GM12878 (cell line): ENCODE results near the gene FICD. TPM values are rescaled to one million over a fixed set of nuclear protein-coding genes. Genes with fewer than 3 reads are reported as not detected.
A peak's percentile ranks its signal among the peaks of the same experiment; 100 is the strongest.

ENCODE experiments used
- ASH2L ChIP-seq: fragments of 300-600, 200-600 bp; sonication (generic); IDR thresholded peaks from 2 replicates; pipeline ENCODE4 v1.6.1; 2017; ENCODE audit warnings: low read depth, mild to moderate bottlenecking, borderline replicate concordance
- ATF2 ChIP-seq: IDR thresholded peaks from 2 replicates; pipeline ENCODE4 v1.6.1; 2012; ENCODE audit warnings: low read length, inconsistent platforms
- CHD4 ChIP-seq: fragments of 200-600 bp; sonication (generic); IDR thresholded peaks from 2 replicates; pipeline ENCODE4 v1.6.1; 2016; ENCODE audit warnings: mild to moderate bottlenecking
- FOS ChIP-seq: IDR thresholded peaks from 3 replicates; pipeline ENCODE4 v1.6.1; 2011; ENCODE audit warnings: borderline replicate concordance; ENCODE audit not compliant: insufficient read length; ENCODE audit errors: extremely low read depth
- GABPA ChIP-seq: IDR thresholded peaks from 2 replicates; pipeline ENCODE4 v1.6.1; 2014; ENCODE audit warnings: antibody characterized with exemption, low read depth, mild to moderate bottlenecking, inconsistent platforms
- HDGF ChIP-seq: fragments of 450-650 bp; IDR thresholded peaks from 2 replicates; pipeline ENCODE4 v1.6.1; 2016; ENCODE audit warnings: antibody characterized with exemption
- HSF1 ChIP-seq: fragments of 150-350 bp; IDR thresholded peaks from 2 replicates; pipeline ENCODE4 v1.6.1; 2014; ENCODE audit warnings: mild to moderate bottlenecking, low read depth, low read length
- MTA3 ChIP-seq: IDR thresholded peaks from 2 replicates; pipeline ENCODE4 v1.6.1; 2012; ENCODE audit warnings: low read length, inconsistent platforms, borderline replicate concordance
- MYB ChIP-seq: fragments of 150-350 bp; IDR thresholded peaks from 2 replicates; pipeline ENCODE4 v1.6.1; 2014; ENCODE audit warnings: mild to moderate bottlenecking, low read depth, low read length, borderline replicate concordance
- NBN ChIP-seq: fragments of 450-650 bp; IDR thresholded peaks from 2 replicates; pipeline ENCODE4 v1.6.1; 2016
- PKNOX1 ChIP-seq: fragments of 450-650 bp; IDR thresholded peaks from 2 replicates; pipeline ENCODE4 v1.6.1; 2016; ENCODE audit warnings: mild to moderate bottlenecking
- RAD21 ChIP-seq: IDR thresholded peaks from 2 replicates; pipeline ENCODE4 v1.6.1; 2011; ENCODE audit warnings: mild to moderate bottlenecking, low read depth, low read length, moderate library complexity; ENCODE audit not compliant: insufficient read depth
- SIX5 ChIP-seq: IDR thresholded peaks from 2 replicates; pipeline ENCODE4 v1.6.1; 2011; ENCODE audit warnings: mild to moderate bottlenecking, low read depth, low read length, moderate library complexity; ENCODE audit not compliant: severe bottlenecking
- SUPT20H ChIP-seq: IDR thresholded peaks from 2 replicates; pipeline ENCODE4 v1.6.1; 2011; ENCODE audit warnings: low read depth, mild to moderate bottlenecking, low read length, moderate library complexity, borderline replicate concordance; ENCODE audit not compliant: control insufficient read depth
- SUZ12 ChIP-seq: fragments of 200-600 bp; sonication (generic); IDR thresholded peaks from one replicate; pipeline ENCODE4 v1.6.1; 2018; ENCODE audit warnings: antibody characterized with exemption, mild to moderate bottlenecking; ENCODE audit not compliant: unreplicated experiment
- TCF7 ChIP-seq: IDR thresholded peaks from 2 replicates; pipeline ENCODE4 v1.6.1; 2014; ENCODE audit warnings: antibody characterized with exemption, borderline replicate concordance
- YY1 ChIP-seq: IDR thresholded peaks from 2 replicates; pipeline ENCODE4 v1.6.1; 2011; ENCODE audit warnings: low read depth, mild to moderate bottlenecking, low read length
- ZBTB33 ChIP-seq: fragments of 450-650 bp; IDR thresholded peaks from 2 replicates; pipeline ENCODE4 v1.6.1; 2017; ENCODE audit warnings: mild to moderate bottlenecking
- ZBTB40 ChIP-seq: fragments of 450-650 bp; IDR thresholded peaks from 2 replicates; pipeline ENCODE4 v1.6.1; 2016; ENCODE audit warnings: mild to moderate bottlenecking, moderate library complexity, borderline replicate concordance
- ZNF384 ChIP-seq: IDR thresholded peaks from 2 replicates; pipeline ENCODE4 v1.6.1; 2012; ENCODE audit warnings: low read depth, mild to moderate bottlenecking, low read length, improper control_type of control experiment, borderline replicate concordance
- polyA plus RNA-seq, 11 experiments: library from polyadenylated mRNA; depleted of rRNA in 4 of 11; unstranded in 6 of 11; stranded (reverse) in 5 of 11; fragments of >200 nt; fragmentation: Nextera tagmentation in 4 of 11; fragmentation: Illumina TruSeq in 1 of 11; extraction: Ambion mirVana in 4 of 11; extraction: Trizol in 1 of 11; gene quantifications; 1 replicate in 1 of 11; 2 replicates in 10 of 11; pipeline versions ENCODE4 v1.2.1 to v1.2.3, GENCODE V29; 2011 to 2016; ENCODE audit warnings: inconsistent platforms in 2 of 11, missing spikeins in 2 of 11, low read depth in 1 of 11
- total RNA-seq, 4 experiments: library from RNA; depleted of rRNA in 3 of 4; stranded (reverse); fragments of >200 nt in 3 of 4; fragmentation: Illumina TruSeq in 1 of 4; extraction: Trizol in 1 of 4; gene quantifications; 2 replicates each; pipeline versions ENCODE4 v1.2.1 to v1.2.3, GENCODE V29; 2013 to 2021

FICD gene
- total and polyA plus RNA-seq, 10 of the 15 experiments (the other 5 are each of a cell fraction or from before 2014, with no cell fraction given): 1.1 to 9.4 (median 4.3) TPM

GRCh38 chr12:108567406-108568337, 52.6 kb downstream of the FICD start (continued):
- no peak for TF ChIP-seq SUZ12
- no peak for TF ChIP-seq FOS
- TF ChIP-seq NBN: no peak
- 0 out of 2 replicates have a peak, but pooled peaks have one; percentile 17 for TF ChIP-seq ZBTB40
- no peak for TF ChIP-seq ZNF384
- no peak for TF ChIP-seq YY1
- TF ChIP-seq HSF1: no peak
- TF ChIP-seq HDGF: no peak
- no peak for TF ChIP-seq RAD21
- no peak for TF ChIP-seq SUPT20H
- TF ChIP-seq MTA3: no peak
- no peak for TF ChIP-seq ZBTB33
- peak; percentile 70 for TF ChIP-seq PKNOX1
- TF ChIP-seq ATF2: no peak
- no peak for TF ChIP-seq GABPA
- no peak for TF ChIP-seq MYB
- no peak for TF ChIP-seq SIX5
- TF ChIP-seq ASH2L: no peak
- TF ChIP-seq TCF7: no peak
- no peak for TF ChIP-seq CHD4
